ENCODE data around the gene ETFA. TPM values are rescaled to one million over a fixed set of nuclear protein-coding genes. Genes with fewer than 3 reads are reported as not detected.
A peak's percentile ranks its signal among the peaks of the same experiment; 100 is the strongest.

The ETFA gene
- total RNA-seq, 1 experiment from 2014 or later = 164 TPM

GRCh38 chr15:76339305-76340197 lies 28.3 kb upstream of the ETFA start:
- Mint-ChIP-seq H3K27me3 (ENCODE audit: insufficient read depth, unreplicated experiment) (peaks cover 42% of the 10 kb centered on the region), H3K9me3 (ENCODE audit: unreplicated experiment) (no peaks in the 10 kb centered on the region), H3K27ac (ENCODE audit: low read depth, unreplicated experiment) (no peak overlapping the region), H3K4me3 (ENCODE audit: unreplicated experiment) (peak overlapping the region; percentile 75), H3K4me1 (ENCODE audit: insufficient read depth, unreplicated experiment) (no peaks in the 10 kb centered on the region), H3K36me3 (ENCODE audit: insufficient read depth, unreplicated experiment) (peaks cover 5% of the 10 kb centered on the region)
- ChIA-PET CTCF (no interaction called here), POLR2A (no interaction called here)
- intact Hi-C loops (cut with micrococcal nuclease) = no loop called here
- no peak for DNase-seq (ENCODE audit: unreplicated experiment)
- TF ChIP-seq CTCF (IDR thresholded peaks at IDR 0.05; ENCODE audit: unreplicated experiment) = no peak
- no TSS peak for BruUV-seq (replicated peaks)

GRCh38 chr15:76338486-76339304 lies 27.4 kb upstream of the ETFA start:
- H3K27ac Mint-ChIP-seq (ENCODE audit: low read depth, unreplicated experiment) = no peak overlapping the region
- peaks cover 2% of the 10 kb centered on the region for H3K36me3 Mint-ChIP-seq (ENCODE audit: insufficient read depth, unreplicated experiment)
- ChIA-PET POLR2A (no interaction called here), CTCF (no interaction called here)
- DNase-seq (ENCODE audit: unreplicated experiment) = no peak
- no peaks in the 10 kb centered on the region for H3K9me3 Mint-ChIP-seq (ENCODE audit: unreplicated experiment)
- no TSS peak for BruUV-seq (replicated peaks)
- no peak overlapping the region for H3K4me3 Mint-ChIP-seq (ENCODE audit: unreplicated experiment)
- peaks cover 42% of the 10 kb centered on the region for H3K27me3 Mint-ChIP-seq (ENCODE audit: insufficient read depth, unreplicated experiment)
- TF ChIP-seq CTCF (IDR thresholded peaks at IDR 0.05; ENCODE audit: unreplicated experiment) = no peak
- intact Hi-C loops (cut with micrococcal nuclease) = no loop called here
- no peaks in the 10 kb centered on the region for H3K4me1 Mint-ChIP-seq (ENCODE audit: insufficient read depth, unreplicated experiment)

- ChIA-PET POLR2A (no interaction called here), CTCF (no interaction called here)
- intact Hi-C loops (cut with micrococcal nuclease) = no loop called here
- no TSS peak for BruUV-seq (replicated peaks)
- no peaks in the 10 kb centered on the region for H3K9me3 Mint-ChIP-seq (ENCODE audit: unreplicated experiment)
- peaks cover 42% of the 10 kb centered on the region for H3K27me3 Mint-ChIP-seq (ENCODE audit: insufficient read depth, unreplicated experiment)
- H3K27ac Mint-ChIP-seq (ENCODE audit: low read depth, unreplicated experiment) = no peak overlapping the region
- H3K36me3 Mint-ChIP-seq (ENCODE audit: insufficient read depth, unreplicated experiment) = no peaks in the 10 kb centered on the region
- DNase-seq (ENCODE audit: unreplicated experiment) = no peak
- no peaks in the 10 kb centered on the region for H3K4me1 Mint-ChIP-seq (ENCODE audit: insufficient read depth, unreplicated experiment)
- H3K4me3 Mint-ChIP-seq (ENCODE audit: unreplicated experiment) = no peak overlapping the region
- TF ChIP-seq CTCF (IDR thresholded peaks at IDR 0.05; ENCODE audit: unreplicated experiment) = no peak
These were observed 26.6 kb upstream of the ETFA start for GRCh38 chr15:76337696-76338485.

Measured in MCF 10A (cell line).